ENCODE results near the gene ADAMTS8.

ADAMTS8 gene

GRCh38 chr11:130396965-130397364 lies 31.4 kb downstream of the ADAMTS8 start:
- no peak for DNase-seq (ENCODE audit: low spot score)

- no peak for DNase-seq (ENCODE audit: low spot score)
Measured at GRCh38 chr11:130394615-130395014, 33.8 kb downstream of the ADAMTS8 start.

DNA sequence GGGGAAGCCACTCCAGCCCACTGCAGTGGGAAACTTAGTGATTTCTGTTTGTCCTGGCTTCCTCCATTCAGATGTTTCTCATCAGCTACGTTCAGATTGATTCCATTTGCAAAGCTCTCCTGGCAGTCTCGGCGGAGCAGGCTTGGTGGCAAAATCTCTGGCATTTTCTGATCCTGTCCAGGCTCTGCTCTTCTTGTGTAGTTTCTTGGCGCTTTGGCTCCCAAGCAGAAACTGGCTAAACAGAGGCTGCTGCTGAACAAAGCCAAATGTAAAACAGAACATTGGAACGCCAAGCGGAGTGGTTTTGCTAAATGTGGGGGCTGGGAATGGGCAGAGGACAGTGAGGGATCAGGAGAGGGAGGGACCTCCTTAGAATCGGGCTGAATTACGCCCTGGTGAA lies 36.7 kb downstream of the ADAMTS8 start:
- DNase-seq (ENCODE audit: low spot score) = no peak

- no peak for DNase-seq (ENCODE audit: low spot score)
Measured at GRCh38 chr11:130390071-130390758, 38.2 kb downstream of the ADAMTS8 start.

DNA sequence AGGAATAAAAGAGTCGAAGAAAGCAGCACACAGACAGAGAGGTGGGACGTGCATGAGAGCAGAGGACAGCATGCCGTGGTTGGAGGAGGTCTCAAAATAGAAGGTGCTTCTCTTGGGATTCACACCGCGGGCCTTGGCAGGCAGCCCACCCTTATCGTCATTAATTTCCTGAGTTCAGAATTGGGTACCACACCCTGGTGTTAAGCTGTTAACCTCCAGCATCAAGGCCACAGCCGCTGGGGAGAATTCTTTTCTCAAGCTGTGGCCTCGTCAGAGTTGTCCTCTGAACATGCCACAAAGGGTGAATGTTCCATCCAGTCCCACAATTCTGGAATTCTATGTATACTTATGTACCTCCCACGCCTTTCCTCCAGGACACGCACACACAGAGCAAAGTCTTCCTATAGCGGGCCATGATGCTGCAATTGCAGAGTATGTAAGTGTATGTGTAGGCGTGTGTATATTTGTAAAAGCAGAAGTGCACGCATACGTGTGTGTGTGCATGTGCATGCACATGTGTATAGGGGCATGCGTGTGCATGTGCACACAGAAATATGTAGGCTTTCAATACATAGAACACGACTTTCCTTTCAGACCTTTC lies 39.0 kb downstream of the ADAMTS8 start:
- DNase-seq (ENCODE audit: low spot score) = no peak

GRCh38 chr11:130388607-130389205 lies 39.7 kb downstream of the ADAMTS8 start:
- DNase-seq (ENCODE audit: low spot score) = no peak

- DNase-seq (ENCODE audit: low spot score) = no peak
Measured at GRCh38 chr11:130386056-130386455, 42.4 kb downstream of the ADAMTS8 start.

GRCh38 chr11:130383344-130384211 lies 44.8 kb downstream of the ADAMTS8 start:
- DNase-seq (ENCODE audit: low spot score) = no peak

DNA sequence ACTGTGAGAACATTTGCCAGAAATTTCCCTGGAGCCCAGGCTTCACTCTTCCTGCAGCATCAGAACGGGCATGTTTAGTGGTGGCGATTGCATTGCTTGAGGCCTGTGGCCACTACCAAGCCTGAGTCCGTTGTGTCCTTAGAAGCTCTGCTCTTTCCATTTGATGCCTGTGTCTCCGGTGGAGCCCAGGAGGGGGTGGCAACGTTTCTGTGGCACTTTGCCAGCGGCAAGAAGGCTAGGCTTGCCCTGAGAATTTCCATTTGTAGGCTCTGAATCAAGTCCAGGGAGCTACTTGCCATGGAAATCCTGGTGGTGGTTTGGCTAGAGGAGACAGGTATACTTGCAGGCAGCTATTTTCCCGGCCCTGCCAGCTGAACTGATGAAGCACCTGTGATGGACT lies 47.1 kb downstream of the ADAMTS8 start:
- no peak for DNase-seq (ENCODE audit: low spot score)

DNA sequence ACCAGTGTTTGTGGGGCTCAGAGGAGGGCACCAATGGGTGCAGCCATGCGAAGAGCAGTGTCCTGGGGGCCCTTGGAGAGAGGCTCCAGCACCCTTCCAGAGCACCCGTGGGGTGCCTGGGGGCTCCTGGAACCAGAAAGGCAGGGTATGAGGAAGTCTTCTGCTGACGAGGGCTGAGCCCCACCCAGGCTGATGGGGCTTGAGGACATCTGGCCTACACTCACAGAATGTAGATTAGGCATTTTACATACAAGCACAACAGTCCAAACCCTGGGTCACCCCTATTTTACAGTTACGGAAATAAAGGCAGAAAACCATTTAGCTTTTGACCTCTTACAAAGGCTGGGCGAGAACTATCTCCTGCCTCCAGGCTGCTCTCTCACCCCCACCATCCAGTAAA lies 47.6 kb downstream of the ADAMTS8 start:
- DNase-seq (ENCODE audit: low spot score) = no peak

DNA sequence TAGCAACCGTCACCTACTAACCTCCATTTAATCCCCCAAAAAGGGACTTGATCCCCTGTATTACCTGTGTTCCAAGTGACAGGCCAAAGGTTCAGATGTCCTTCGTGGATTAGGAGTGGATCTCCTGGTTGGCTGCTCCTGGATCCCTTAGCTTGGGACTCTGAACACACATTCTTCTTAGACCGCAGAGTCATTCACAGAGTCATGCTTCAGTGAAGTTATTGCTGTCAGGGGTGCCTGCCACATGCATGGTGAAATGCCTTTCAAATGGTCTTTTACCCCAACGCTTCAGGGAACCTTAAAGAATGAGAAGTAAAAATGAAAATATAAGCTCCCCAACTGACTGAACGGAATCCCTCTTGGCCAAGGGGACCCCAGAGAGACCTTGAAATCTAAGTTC lies 49.1 kb downstream of the ADAMTS8 start:
- DNase-seq (ENCODE audit: low spot score) = no peak

DNA sequence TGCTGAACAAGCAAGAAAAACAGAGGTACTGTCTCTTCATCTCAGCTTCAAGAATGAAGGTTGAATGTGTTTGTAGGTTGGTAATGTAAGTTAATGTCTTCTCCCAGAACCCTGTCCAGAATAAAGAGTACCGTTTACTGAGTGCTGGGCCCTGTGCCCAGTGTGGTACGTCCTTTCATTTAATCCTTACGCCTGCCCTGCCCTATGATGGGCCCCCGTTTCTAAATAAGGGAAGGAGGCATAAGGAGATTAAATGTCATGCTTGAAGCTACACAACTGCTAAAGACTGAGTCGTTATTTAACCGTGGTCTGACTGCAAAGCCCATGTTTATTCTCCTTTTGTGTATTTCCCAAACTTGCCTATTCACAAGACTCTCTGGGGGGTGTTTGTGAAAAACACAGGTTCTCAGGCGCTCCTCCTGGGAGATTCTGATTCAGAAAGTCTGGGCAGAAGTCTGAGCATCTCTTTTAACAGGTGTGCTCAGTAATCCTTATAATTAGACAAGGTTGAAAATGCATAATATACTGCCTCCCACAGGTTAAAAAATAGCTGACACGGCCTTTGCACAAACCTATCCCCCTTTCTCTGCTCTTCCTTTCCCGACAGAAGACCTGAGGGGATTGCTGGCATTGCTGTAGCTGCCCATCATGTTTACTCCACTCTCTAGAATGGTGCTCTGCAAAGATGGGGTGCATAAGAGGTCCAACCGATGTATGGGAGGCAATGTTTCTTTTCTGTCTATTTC lies 57.4 kb downstream of the ADAMTS8 start:
- peak; percentile 13 for DNase-seq (ENCODE audit: low spot score)

DNA sequence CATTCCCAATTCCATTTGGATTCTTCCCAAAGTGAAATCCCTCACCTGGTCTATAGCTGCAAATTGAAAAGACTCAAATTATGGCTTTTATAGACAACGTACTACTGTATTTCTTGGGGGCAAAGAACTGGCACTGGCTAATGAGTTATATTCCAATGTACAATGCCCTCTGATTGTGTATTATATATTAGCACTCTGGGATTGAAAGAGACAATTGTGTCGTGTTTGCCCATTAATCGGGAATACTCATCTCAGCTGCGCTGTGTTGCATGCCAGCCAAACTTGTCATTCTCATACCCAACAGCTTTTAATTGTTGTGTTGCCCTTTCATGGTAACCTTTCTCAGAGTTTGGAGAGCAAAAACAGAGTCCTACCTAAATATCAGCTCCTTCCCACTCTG lies 58.7 kb downstream of the ADAMTS8 start:
- no peak for DNase-seq (ENCODE audit: low spot score)

DNA sequence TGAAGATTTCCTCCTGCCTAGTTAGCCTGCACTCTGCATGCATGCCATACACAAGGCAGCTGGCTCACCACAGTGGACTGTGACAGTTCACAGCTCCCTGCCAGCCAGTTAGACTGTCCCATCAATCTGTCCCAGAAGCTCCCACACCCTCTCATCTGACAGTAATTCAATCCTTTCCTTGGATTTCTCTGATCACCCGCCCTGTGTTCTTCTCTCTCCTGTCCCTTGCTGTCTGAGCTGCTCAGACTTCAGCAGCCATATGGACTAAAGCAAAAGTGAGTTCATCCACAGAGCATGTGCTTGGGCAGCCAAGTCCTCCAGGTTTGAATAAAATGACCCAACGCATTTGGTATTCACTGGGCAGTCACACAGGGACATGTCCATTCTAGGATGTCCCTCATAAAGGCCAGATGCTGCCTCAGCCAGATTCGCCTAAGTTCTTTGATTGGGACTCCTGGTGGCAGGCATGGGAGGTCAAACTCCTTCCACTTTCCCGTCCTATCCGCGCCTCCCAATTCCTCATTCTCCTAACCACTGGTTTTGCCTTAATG lies 59.2 kb downstream of the ADAMTS8 start:
- no peak for DNase-seq (ENCODE audit: low spot score)

GRCh38 chr11:130359419-130359818 lies 69.0 kb downstream of the ADAMTS8 start:
- no peak for DNase-seq (ENCODE audit: low spot score)

GRCh38 chr11:130358398-130358797 lies 70.0 kb downstream of the ADAMTS8 start:
- no peak for DNase-seq (ENCODE audit: low spot score)

Data from HuH-7 (cell line).